Hepatocyte (in vitro differentiated cells): ENCODE measurements around the gene MGLL. TPM values are rescaled to one million over a fixed set of nuclear protein-coding genes. Genes with fewer than 3 reads are reported as not detected.

Experiments used
- DNase-seq: peaks from one replicate; pipeline ENCODE4 v3.0.0-alpha.2; 2016; ENCODE audit warnings: low spot score
- H2AFZ ChIP-seq: fragments of 200-600 bp; sonication (generic); 2 replicates; pipeline ENCODE4 v1.6.0; 2016; ENCODE audit warnings: antibody characterized with exemption, mild to moderate bottlenecking
- H3K27ac ChIP-seq: fragments of 200-600 bp; sonication (generic); 2 replicates; pipeline ENCODE4 v1.5.1; 2016; ENCODE audit warnings: mild to moderate bottlenecking
- H3K27me3 ChIP-seq: fragments of 200-600 bp; sonication (generic); 2 replicates; pipeline ENCODE4 v1.6.1; 2016
- H3K36me3 ChIP-seq: fragments of 200-600 bp; sonication (generic); replicated peaks from 2 replicates; pipeline ENCODE4 v1.5.1; 2016; ENCODE audit warnings: low read depth; ENCODE audit not compliant: insufficient read depth
- H3K4me1 ChIP-seq: fragments of 200-600 bp; sonication (generic); 2 replicates; pipeline ENCODE4 v1.5.1; 2016; ENCODE audit warnings: mild to moderate bottlenecking, moderate library complexity; ENCODE audit not compliant: insufficient read depth
- H3K4me2 ChIP-seq: fragments of 200-600 bp; sonication (generic); 2 replicates; pipeline ENCODE4 v1.6.0; 2016
- H3K4me3 ChIP-seq: fragments of 200-600 bp; sonication (generic); 2 replicates; pipeline ENCODE4 v1.5.1; 2016; ENCODE audit warnings: mild to moderate bottlenecking
- H3K79me2 ChIP-seq: fragments of 200-600 bp; sonication (generic); 2 replicates; pipeline ENCODE4 v1.6.0; 2017; ENCODE audit warnings: mild to moderate bottlenecking
- H3K9me2 ChIP-seq: fragments of 200-600 bp; sonication (generic); replicated peaks from 2 replicates; pipeline ENCODE4 v1.6.0; 2017; ENCODE audit warnings: mild to moderate bottlenecking; ENCODE audit not compliant: insufficient read depth
- H3K9me3 ChIP-seq: fragments of 200-600 bp; sonication (generic); 2 replicates; pipeline ENCODE4 v1.5.1; 2016; ENCODE audit warnings: low read depth, mild to moderate bottlenecking
- H4K20me1 ChIP-seq: fragments of 200-600 bp; sonication (generic); 2 replicates; pipeline ENCODE4 v1.6.0; 2016; ENCODE audit warnings: mild to moderate bottlenecking; ENCODE audit not compliant: insufficient read depth, poor library complexity, severe bottlenecking
- EZH2 ChIP-seq: fragments of 200-600 bp; sonication (generic); IDR thresholded peaks from 2 replicates; pipeline ENCODE4 v1.6.1; 2016; ENCODE audit warnings: antibody characterized with exemption, mild to moderate bottlenecking, borderline replicate concordance
- EZH2phosphoT487 ChIP-seq: fragments of 200-600 bp; sonication (generic); IDR thresholded peaks from one replicate; pipeline ENCODE4 v1.6.1; 2018; ENCODE audit warnings: antibody characterized with exemption, mild to moderate bottlenecking, low read depth, moderate library complexity; ENCODE audit not compliant: unreplicated experiment, severe bottlenecking
- WGBS: methylation state at CpG from one replicate; pipeline ENCODE4 v1.1.6; 2016; ENCODE audit warnings: low lambda C conversion rate; ENCODE audit errors: missing lambda C conversion rate; 5-methylcytosine and 5-hydroxymethylcytosine counted together
- polyA plus RNA-seq: library from polyadenylated mRNA; unstranded; fragments of >200 nt; fragmentation: Nextera tagmentation; extraction: Ambion mirVana; gene quantifications from 2 replicates; pipeline ENCODE4 v1.2.1, GENCODE V29; 2016
- total RNA-seq: library from RNA; depleted of rRNA; stranded (reverse); fragments of >200 nt; gene quantifications from 2 replicates; pipeline ENCODE4 v1.2.3, GENCODE V29; 2014
- TF ChIP-seq, protein P1 (sequence below): fragments of 200-600 bp; sonication (generic); IDR thresholded peaks from 2 replicates; pipeline ENCODE4 v1.5.1; 2016; ENCODE audit warnings: antibody characterized with exemption, mild to moderate bottlenecking; ENCODE audit not compliant: poor library complexity

MGLL gene
- total and polyA plus RNA-seq, 2 experiments from 2014 or later = 7.3 to 21.4 TPM

DNA sequence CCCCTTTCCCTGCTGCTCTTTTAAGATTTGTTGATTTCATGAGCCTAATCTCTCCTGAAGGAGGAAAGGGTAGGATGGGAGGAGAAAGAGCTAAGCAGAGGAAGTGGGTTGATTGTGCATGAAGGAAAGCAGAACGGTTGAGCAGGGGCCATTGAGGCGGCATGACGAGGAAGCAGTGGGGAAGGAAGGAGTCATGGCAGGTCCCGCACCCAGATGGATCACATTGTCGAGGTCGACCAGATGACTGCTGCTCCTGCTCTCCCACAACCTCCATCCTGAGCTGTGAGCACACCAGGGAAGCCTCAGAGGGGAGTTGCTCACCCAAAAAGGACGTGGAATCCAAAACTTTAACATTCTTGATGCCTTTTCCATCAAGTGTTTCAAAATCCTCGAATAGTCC is 106.8 kb downstream of the MGLL start:
- TF ChIP-seq, protein P1, sequence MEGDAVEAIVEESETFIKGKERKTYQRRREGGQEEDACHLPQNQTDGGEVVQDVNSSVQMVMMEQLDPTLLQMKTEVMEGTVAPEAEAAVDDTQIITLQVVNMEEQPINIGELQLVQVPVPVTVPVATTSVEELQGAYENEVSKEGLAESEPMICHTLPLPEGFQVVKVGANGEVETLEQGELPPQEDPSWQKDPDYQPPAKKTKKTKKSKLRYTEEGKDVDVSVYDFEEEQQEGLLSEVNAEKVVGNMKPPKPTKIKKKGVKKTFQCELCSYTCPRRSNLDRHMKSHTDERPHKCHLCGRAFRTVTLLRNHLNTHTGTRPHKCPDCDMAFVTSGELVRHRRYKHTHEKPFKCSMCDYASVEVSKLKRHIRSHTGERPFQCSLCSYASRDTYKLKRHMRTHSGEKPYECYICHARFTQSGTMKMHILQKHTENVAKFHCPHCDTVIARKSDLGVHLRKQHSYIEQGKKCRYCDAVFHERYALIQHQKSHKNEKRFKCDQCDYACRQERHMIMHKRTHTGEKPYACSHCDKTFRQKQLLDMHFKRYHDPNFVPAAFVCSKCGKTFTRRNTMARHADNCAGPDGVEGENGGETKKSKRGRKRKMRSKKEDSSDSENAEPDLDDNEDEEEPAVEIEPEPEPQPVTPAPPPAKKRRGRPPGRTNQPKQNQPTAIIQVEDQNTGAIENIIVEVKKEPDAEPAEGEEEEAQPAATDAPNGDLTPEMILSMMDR = no peak
- no peak for TF ChIP-seq EZH2
- TF ChIP-seq EZH2phosphoT487 = no peak
- no peaks in the 10 kb centered on the region for H3K9me2 ChIP-seq
- no peaks in the 10 kb centered on the region for H3K27me3 ChIP-seq
- no peak for DNase-seq
- no peak overlapping the region for H3K27ac ChIP-seq
- H3K79me2 ChIP-seq = no peaks in the 10 kb centered on the region
- no peak overlapping the region for H3K4me3 ChIP-seq
- no peak overlapping the region for H3K4me2 ChIP-seq
- H3K4me1 ChIP-seq = no peaks in the 10 kb centered on the region
- 80% methylated on average over 8 of the region's 8 CpGs for WGBS
- no peak overlapping the region for H2AFZ ChIP-seq
- H3K36me3 ChIP-seq = no peaks in the 10 kb centered on the region
- no peaks in the 10 kb centered on the region for H4K20me1 ChIP-seq
- no peaks in the 10 kb centered on the region for H3K9me3 ChIP-seq

DNA sequence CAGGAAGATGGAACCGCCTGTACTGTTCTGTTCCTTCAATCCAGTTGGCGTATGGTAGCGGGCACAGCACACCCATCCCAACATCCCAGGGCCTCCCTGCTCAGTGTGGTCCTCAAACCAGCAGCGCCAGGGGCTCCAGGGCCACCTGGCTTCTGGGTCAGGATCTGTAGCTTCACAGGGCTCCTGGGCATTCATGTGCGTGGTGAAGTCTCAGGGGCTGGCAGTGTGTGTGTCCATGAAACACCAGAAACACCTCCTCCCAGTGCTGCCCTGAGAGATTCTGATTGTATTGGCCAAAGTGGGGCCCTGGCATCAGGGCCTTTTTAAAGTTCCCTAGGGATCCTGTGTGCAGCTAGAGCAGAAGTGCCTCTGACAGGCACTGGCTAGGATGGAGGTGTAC is 107.4 kb downstream of the MGLL start:
- H3K27ac ChIP-seq = no peak overlapping the region
- H3K36me3 ChIP-seq = no peaks in the 10 kb centered on the region

DNA sequence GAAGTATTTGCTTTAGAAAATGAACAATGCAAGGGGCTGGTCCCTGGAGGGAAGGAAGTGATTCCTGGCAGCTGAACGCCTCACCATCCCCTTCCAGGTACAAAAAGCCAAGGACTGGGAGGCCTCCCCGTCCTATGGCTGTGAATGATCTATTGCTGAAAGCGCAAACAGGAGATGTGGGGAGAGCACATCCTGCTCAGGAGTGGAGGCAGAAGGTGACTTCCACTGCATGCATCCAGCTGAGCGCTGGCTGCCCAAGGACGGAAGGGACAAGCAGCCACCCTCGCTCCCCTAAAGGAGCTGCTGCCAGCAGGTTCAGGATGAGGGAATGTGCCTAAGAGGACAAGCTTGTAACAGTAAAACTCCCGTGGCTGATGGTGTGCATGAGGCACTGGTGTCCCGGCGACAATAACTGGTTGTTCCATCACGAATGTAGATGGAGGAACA is 108.2 kb downstream of the MGLL start:
- WGBS = 82% methylated on average over 10 of the region's 10 CpGs
- no peak for TF ChIP-seq EZH2phosphoT487
- TF ChIP-seq EZH2 = no peak
- TF ChIP-seq, protein P1 = no peak
- Histone ChIP-seq H3K79me2 (no peaks in the 10 kb centered on the region), H3K4me3 (no peak overlapping the region), H3K27ac (no peak overlapping the region), H3K36me3 (no peaks in the 10 kb centered on the region), H2AFZ (no peak overlapping the region), H3K9me2 (no peaks in the 10 kb centered on the region), H3K9me3 (no peaks in the 10 kb centered on the region), H3K4me2 (no peak overlapping the region), H4K20me1 (no peaks in the 10 kb centered on the region), H3K27me3 (no peaks in the 10 kb centered on the region), H3K4me1 (no peaks in the 10 kb centered on the region)
- DNase-seq = no peak

More for the DNA sequence above, 107.4 kb downstream of the MGLL start:
- Histone ChIP-seq H3K9me2 (no peaks in the 10 kb centered on the region), H3K9me3 (no peaks in the 10 kb centered on the region), H3K79me2 (no peaks in the 10 kb centered on the region), H2AFZ (no peak overlapping the region), H4K20me1 (no peaks in the 10 kb centered on the region), H3K4me3 (no peak overlapping the region), H3K27me3 (no peaks in the 10 kb centered on the region), H3K4me2 (no peak overlapping the region), H3K4me1 (no peaks in the 10 kb centered on the region)
- WGBS = 95% methylated on average over 5 of the region's 5 CpGs
- DNase-seq = no peak
- TF ChIP-seq EZH2phosphoT487 (no peak), EZH2 (no peak)
- TF ChIP-seq, protein P1 = no peak
